ENCODE measurements around the gene HEXIM2.
A peak's percentile ranks its signal among the peaks of the same experiment; 100 is the strongest.

HEXIM2 gene

GRCh38 chr17:45186801-45187354 is 25.2 kb downstream of the HEXIM2 start:
- H3K4me3 ChIP-seq (ENCODE audit: low read depth, low read length) = no peak overlapping the region
- DNase-seq (ENCODE audit: low read depth) = no peak
- TF ChIP-seq CTCF (IDR thresholded peaks at IDR 0.05; ENCODE audit: insufficient read depth, low read depth, low read length, missing control alignments) = no peak

- H3K4me3 ChIP-seq (ENCODE audit: low read depth, low read length) = no peak overlapping the region
- no peak for TF ChIP-seq CTCF (IDR thresholded peaks at IDR 0.05; ENCODE audit: insufficient read depth, low read depth, low read length, missing control alignments)
- DNase-seq (ENCODE audit: low read depth) = no peak
These were observed 27.3 kb downstream of the HEXIM2 start for GRCh38 chr17:45189009-45189408.

- DNase-seq (ENCODE audit: low read depth) = no peak
- H3K4me3 ChIP-seq (ENCODE audit: low read depth, low read length) = no peak overlapping the region
- no peak for TF ChIP-seq CTCF (IDR thresholded peaks at IDR 0.05; ENCODE audit: insufficient read depth, low read depth, low read length, missing control alignments)
These were observed 29.0 kb downstream of the HEXIM2 start for GRCh38 chr17:45190503-45191255.

GRCh38 chr17:45195424-45195823 is 33.7 kb downstream of the HEXIM2 start:
- no peak for TF ChIP-seq CTCF (IDR thresholded peaks at IDR 0.05; ENCODE audit: insufficient read depth, low read depth, low read length, missing control alignments)
- no peak for DNase-seq (ENCODE audit: low read depth)
- H3K4me3 ChIP-seq (ENCODE audit: low read depth, low read length) = no peak overlapping the region

GRCh38 chr17:45197108-45197507 is 35.4 kb downstream of the HEXIM2 start:
- no peak for TF ChIP-seq CTCF (IDR thresholded peaks at IDR 0.05; ENCODE audit: insufficient read depth, low read depth, low read length, missing control alignments)
- H3K4me3 ChIP-seq (ENCODE audit: low read depth, low read length) = no peak overlapping the region
- DNase-seq (ENCODE audit: low read depth) = no peak

GRCh38 chr17:45197555-45198334 is 36.1 kb downstream of the HEXIM2 start:
- H3K4me3 ChIP-seq (ENCODE audit: low read depth, low read length) = no peak overlapping the region
- peak; percentile 99 for TF ChIP-seq CTCF (IDR thresholded peaks at IDR 0.05; ENCODE audit: insufficient read depth, low read depth, low read length, missing control alignments)

More at GRCh38 chr17:45197555-45198334, 36.1 kb downstream of the HEXIM2 start:
- DNase-seq (ENCODE audit: low read depth) = peak; percentile 91
